ENCODE measurements around the gene PCSK7.
"Not testable (repeated sequence)": the region's sequence is repeated elsewhere in the genome, so short reads cannot be mapped to it uniquely, and the experiment has no call there.

DNA sequence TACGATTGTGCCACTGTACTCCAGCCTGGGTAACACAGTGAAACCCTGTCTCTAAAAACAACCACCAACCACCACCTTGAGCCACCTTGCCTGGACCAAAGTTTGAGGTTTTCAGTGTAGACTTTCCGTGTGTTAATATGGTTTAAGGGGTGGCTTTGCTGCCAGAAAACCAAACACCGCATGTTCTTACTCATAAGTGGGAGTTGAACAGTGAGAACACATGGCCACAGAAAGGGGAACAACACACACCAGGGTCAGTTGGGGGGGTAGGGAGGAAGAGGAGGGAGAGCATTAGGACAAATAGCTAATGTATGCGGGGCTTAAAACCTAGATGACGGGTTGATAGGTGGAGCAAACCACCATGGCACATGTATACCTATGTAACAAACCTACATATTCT is 40.3 kb upstream of the PCSK7 start:
- TF ChIP-seq ZNF214 (tag by site-specific recombination; IDR thresholded peaks at IDR 0.05; ENCODE audit: borderline replicate concordance); ZNF626 (tag by site-specific recombination; IDR thresholded peaks at IDR 0.05); ZBTB7A (tag by site-specific recombination; IDR thresholded peaks at IDR 0.05; ENCODE audit: low read depth); ZNF311 (tag by site-specific recombination; IDR thresholded peaks at IDR 0.05; ENCODE audit: borderline replicate concordance); ZNF350 (tag by site-specific recombination; IDR thresholded peaks at IDR 0.05); ZSCAN23 (tag by site-specific recombination; IDR thresholded peaks at IDR 0.05); ZFP69B (tag by site-specific recombination; IDR thresholded peaks at IDR 0.05): not testable (repeated sequence)

All from HEK293 (cell line).